Fibroblast of lung (primary cell): Measurements from ENCODE around the gene C1orf105.

Experiments used
- CTCF ChIP-seq, 2 donors: IDR thresholded peaks in 1 of 2; conservative IDR thresholded peaks in 1 of 2; 1 replicate in 1 of 2; 2 replicates in 1 of 2; pipeline ENCODE4 v1.5.1; 2011 to 2012; ENCODE audit warnings: low read length in 2 of 2, control low read depth in 1 of 2, inconsistent platforms in 1 of 2, low read depth in 1 of 2, mild to moderate bottlenecking in 1 of 2
- EZH2 ChIP-seq: IDR thresholded peaks from 2 replicates; pipeline ENCODE4 v1.5.1; 2012; ENCODE audit warnings: low read length, control low read depth, mild to moderate bottlenecking; ENCODE audit errors: missing control alignments

GRCh38 chr1:172414331-172414730, 6.2 kb upstream of the C1orf105 start:
- no peak for TF ChIP-seq CTCF (conservative IDR thresholded peaks at IDR 0.05 in 1 of 2, IDR thresholded peaks at IDR 0.05 in 1 of 2; ENCODE audit: low read depth in 1 of 2, low read length in 2 of 2)
- no peak for TF ChIP-seq EZH2
